Activated T-helper 1 cell treated with Interleukin-2 at 50 U/mL for 16 hours (primary cell): ENCODE data around the gene AOX1.
"Not testable (repeated sequence)": the region's sequence is repeated elsewhere in the genome, so short reads cannot be mapped to it uniquely, and the experiment has no call there.

Experiments used
- DNase-seq: peaks from one replicate; pipeline ENCODE4 v3.0.0-alpha.2; 2020; ENCODE audit warnings: low read depth

The AOX1 gene

GRCh38 chr2:200603972-200604371, 18.2 kb downstream of the AOX1 start:
- DNase-seq: no peak

GRCh38 chr2:200604571-200605255, 18.9 kb downstream of the AOX1 start:
- no peak for DNase-seq

GRCh38 chr2:200608341-200609027, 22.7 kb downstream of the AOX1 start:
- DNase-seq: no peak

DNA sequence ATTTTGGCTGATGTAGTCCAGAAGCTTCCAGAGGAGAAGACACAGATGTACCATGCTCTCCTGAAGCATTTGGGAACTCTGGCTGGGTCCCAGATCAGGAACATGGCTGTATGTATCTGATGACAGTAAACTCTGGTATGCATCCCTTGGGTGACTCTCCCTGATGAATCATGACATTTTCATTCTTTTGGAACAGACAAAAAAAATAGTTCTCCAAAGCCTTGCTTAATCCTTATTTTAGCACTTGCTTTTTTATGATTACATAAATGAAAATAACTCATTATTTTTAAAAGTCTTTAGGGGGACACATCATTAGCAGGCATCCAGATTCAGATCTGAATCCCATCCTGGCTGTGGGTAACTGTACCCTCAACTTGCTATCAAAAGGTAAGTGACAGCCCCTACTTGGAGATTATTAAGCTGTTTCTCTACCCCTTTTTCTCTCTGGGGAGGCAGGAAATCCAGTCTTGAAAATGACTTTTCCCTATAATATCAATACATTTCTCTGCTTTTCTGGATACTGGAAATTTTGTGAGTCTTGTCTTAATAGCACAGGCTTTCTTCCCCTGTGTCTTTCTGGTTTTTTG, 23.3 kb downstream of the AOX1 start:
- no peak for DNase-seq

GRCh38 chr2:200610217-200610616, 24.4 kb downstream of the AOX1 start:
- not testable (repeated sequence) for DNase-seq

- no peak for DNase-seq
Measured at GRCh38 chr2:200613692-200614091, 27.9 kb downstream of the AOX1 start.

GRCh38 chr2:200614249-200614648, 28.4 kb downstream of the AOX1 start:
- DNase-seq: no peak

DNA sequence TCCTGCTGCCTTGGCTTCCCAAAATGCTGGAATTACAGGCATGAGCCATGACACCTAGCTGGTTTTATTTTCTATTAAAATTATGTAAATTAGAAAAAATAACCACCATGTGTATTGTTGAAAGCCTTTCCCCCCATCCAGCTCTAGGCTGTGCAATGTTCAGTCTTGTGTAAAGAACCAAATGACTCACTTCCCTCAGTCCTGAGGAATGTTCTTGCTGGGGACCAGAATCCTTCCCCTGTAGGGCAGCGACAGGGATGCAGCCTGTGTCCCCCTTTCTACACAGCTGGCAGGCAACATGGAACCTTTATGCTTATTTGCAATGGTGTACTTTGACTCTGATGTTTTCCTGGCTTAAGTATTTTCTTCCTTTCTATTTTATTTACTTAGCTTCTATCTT, 29.4 kb downstream of the AOX1 start:
- DNase-seq: no peak

GRCh38 chr2:200616193-200616592, 30.4 kb downstream of the AOX1 start:
- DNase-seq: no peak

DNA sequence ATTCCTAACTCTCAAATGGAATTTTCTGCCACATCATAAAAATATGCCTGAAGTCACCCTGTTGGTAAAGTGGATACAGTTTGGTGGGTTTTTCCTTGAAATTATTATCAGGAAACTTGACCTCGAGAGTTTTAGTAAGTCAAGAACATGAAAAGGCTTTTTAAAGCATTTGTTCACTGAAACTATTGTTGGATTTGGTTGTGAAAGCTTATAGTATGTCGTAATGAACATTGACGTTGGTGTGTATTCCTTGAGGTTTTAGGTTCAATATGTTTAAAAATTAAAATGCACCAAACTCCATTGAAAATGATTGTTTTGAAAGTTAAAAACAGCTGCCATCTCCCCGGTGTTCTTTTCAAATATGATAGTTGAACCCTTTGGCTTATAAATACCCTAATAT, 30.8 kb downstream of the AOX1 start:
- DNase-seq: no peak

GRCh38 chr2:200617156-200618053, 31.6 kb downstream of the AOX1 start:
- no peak for DNase-seq

DNA sequence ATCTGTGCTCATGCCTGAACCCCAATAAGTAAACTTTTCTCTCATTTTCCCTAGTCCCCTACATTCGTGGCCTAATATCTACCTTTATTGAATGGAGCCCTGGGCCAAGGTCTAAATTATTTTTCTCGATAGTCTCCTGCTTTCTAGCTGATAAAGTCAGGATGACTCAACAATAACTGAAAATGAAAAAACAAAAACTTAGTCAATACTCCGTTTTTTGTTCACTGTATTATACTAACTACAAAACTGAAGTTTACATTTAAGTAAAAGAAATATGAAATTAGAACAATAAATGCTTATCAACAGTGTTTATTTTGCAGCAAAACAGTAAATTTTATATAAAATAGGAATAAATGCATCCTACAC, 32.2 kb downstream of the AOX1 start:
- DNase-seq: no peak

DNA sequence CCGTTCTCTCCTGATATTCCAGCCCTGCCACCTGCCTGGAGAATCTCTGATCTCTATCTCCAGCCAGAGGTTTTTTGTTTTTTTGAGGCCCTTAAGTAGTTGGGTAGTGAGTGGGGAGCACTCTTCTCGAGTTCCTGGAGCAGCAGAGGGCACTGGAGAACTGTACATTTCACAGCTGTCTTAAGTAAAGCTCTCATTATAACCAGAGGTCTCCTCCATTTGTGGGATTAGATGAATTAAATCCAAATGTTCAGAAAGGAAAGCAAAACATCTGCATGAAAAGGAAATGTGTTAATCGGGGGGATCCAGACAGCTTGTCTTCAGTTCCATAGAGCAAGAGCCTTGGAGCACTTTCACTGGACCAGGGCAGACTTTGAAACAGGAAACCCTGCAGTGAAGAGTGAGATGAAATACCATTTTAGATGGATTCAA, 32.8 kb downstream of the AOX1 start:
- no peak for DNase-seq

GRCh38 chr2:200619279-200619678, 33.5 kb downstream of the AOX1 start:
- no peak for DNase-seq

- no peak for DNase-seq
Measured at GRCh38 chr2:200620606-200621390, 35.0 kb downstream of the AOX1 start.

GRCh38 chr2:200622106-200622505, 36.3 kb downstream of the AOX1 start:
- DNase-seq: no peak

DNA sequence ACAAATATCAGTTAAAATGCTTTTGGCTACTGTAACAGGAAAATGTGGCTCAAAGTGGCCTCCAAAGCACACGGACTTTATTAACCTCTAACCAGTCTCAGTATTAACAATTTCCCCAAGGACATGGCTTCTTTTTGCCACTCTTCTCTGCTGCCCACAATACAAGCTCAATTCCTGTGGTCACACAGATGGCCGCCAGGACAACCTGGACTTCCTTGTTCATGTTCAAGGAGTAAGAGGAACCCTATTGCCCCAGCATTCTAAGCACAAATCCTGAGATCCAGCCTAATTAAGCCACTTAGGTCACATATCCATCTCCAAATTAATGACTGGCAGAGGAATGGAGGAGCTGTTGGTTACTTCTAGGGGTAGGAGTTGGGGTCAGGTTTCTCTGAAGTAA, 38.2 kb downstream of the AOX1 start:
- DNase-seq: no peak

GRCh38 chr2:200624658-200625057, 38.8 kb downstream of the AOX1 start:
- DNase-seq: no peak

GRCh38 chr2:200625282-200625681, 39.5 kb downstream of the AOX1 start:
- no peak for DNase-seq

DNA sequence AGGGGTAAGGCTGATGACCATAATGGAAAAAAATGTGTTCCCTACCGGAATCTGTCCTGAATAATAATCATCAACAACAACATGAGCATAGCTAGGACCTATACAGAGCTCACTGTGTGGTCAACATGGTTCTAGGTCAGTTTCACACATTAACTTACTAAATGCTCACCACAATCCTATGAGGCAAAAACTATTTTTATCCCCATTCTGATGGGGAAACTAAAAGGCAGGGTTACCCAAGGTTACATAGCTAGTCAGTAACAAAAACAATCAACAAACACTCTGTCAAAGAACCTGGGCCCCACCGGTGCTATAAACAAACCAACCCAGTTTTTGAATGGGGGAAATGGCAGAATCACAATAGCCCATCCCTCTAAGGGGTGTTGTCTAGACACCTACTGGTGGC, 40.1 kb downstream of the AOX1 start:
- no peak for DNase-seq

DNA sequence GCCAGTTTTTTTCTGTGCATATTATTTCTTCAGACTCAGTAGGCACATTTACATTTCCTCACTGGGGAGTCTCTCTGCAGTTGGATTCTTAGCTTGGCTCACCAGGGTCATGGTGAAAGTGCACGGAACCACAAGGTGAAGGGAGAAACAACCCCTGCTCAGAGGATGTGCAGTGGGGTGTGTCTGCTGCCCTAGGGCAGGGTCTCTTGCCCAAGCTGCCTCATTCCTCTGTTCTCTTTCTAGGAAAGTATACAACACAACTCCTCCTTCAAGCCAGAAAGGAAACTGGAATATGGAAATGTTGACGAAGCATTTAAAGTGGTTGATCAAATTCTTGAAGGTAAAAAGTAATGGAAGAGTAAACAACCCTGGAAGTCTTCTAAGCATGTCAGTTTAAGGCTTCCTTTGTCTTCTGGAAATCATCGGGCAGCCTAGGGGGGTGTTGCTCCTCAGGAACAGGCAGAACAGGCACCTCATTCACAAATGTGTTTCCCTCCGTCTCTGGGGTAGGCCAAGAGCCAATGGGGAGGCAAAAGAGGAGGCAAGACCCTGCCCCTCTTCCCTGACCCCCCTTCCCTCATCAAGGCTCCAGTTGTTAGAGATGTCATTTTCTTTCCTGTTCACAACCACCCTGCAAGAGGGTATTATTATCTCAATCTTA, 41.4 kb downstream of the AOX1 start:
- no peak for DNase-seq
